Esophagus muscularis mucosa (tissue), 4 donors: ENCODE measurements around the gene PCDHA8.
"Not testable (repeated sequence)": the region's sequence is repeated elsewhere in the genome, so short reads cannot be mapped to it uniquely, and the experiment has no call there.

Experiments
- EP300 ChIP-seq: sonication (generic); formaldehyde crosslinking; IDR thresholded peaks from one replicate; pipeline ENCODE4 v1.6.1; 2017; ENCODE audit warnings: antibody characterized with exemption
- POLR2A ChIP-seq: fragments of 450-650 bp; IDR thresholded peaks from one replicate; pipeline ENCODE4 v1.6.1; 2017; ENCODE audit warnings: antibody characterized with exemption, moderate library complexity, mild to moderate bottlenecking, low read depth
- POLR2AphosphoS5 ChIP-seq, 2 donors: sonication (generic); formaldehyde crosslinking; IDR thresholded peaks; one replicate each; pipeline ENCODE4 v1.6.1; 2017; ENCODE audit warnings: antibody characterized with exemption in 2 of 2
- TF ChIP-seq, protein P1 (sequence below), 3 experiments: fragments of 200-600 bp in 2 of 3; fragments of 450-650 bp in 1 of 3; sonication (generic) in 2 of 3; IDR thresholded peaks; one replicate each; pipeline ENCODE4 v1.5.1; 2017 to 2019; ENCODE audit warnings: antibody characterized with exemption in 3 of 3, mild to moderate bottlenecking in 2 of 3, moderate library complexity in 1 of 3

DNA sequence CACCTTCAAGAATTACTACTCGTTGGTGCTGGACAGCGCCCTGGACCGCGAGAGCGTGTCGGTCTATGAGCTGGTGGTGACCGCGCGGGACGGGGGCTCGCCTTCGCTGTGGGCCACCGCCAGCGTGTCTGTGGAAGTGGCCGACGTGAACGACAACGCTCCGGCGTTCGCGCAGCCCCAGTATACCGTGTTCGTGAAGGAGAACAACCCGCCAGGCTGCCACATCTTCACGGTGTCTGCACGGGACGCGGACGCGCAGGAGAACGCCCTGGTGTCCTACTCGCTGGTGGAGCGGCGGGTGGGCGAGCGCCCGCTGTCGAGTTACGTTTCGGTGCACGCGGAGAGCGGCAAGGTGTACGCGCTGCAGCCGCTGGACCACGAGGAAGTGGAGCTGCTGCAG is 18.0 kb upstream of the PCDHA8 start:
- TF ChIP-seq, protein P1, sequence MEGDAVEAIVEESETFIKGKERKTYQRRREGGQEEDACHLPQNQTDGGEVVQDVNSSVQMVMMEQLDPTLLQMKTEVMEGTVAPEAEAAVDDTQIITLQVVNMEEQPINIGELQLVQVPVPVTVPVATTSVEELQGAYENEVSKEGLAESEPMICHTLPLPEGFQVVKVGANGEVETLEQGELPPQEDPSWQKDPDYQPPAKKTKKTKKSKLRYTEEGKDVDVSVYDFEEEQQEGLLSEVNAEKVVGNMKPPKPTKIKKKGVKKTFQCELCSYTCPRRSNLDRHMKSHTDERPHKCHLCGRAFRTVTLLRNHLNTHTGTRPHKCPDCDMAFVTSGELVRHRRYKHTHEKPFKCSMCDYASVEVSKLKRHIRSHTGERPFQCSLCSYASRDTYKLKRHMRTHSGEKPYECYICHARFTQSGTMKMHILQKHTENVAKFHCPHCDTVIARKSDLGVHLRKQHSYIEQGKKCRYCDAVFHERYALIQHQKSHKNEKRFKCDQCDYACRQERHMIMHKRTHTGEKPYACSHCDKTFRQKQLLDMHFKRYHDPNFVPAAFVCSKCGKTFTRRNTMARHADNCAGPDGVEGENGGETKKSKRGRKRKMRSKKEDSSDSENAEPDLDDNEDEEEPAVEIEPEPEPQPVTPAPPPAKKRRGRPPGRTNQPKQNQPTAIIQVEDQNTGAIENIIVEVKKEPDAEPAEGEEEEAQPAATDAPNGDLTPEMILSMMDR (IDR thresholded peaks at IDR 0.05): not testable (repeated sequence)
- TF ChIP-seq POLR2AphosphoS5 (IDR thresholded peaks at IDR 0.05); POLR2A; EP300: not testable (repeated sequence)
